ENCODE measurements around the gene LIX1.
"Not testable (repeated sequence)": the region's sequence is repeated elsewhere in the genome, so short reads cannot be mapped to it uniquely, and the experiment has no call there.

Gene LIX1

GRCh38 chr5:97142521-97143254, at the start of gene LIX1:
Gene LIX1 (minus strand): TSS chr5:97142611. CDS start chr5:97142576, 35 bp downstream.
- DNase-seq = peak in 2 of 6 experiments; percentile 9 to 16

- DNase-seq = no peak
These were observed 49.5 kb upstream of the LIX1 start for GRCh38 chr5:97191893-97192292.

GRCh38 chr5:97189523-97189922, 47.1 kb upstream of the LIX1 start:
- DNase-seq = not testable (repeated sequence)

GRCh38 chr5:97183930-97184213, 41.5 kb upstream of the LIX1 start:
- DNase-seq = no peak

- peak; percentile 74 to 98 (median 91) for DNase-seq
These were observed 40.9 kb upstream of the LIX1 start, which contains the start of gene RIOK2 for GRCh38 chr5:97183100-97183929. Gene RIOK2 (minus strand): TSS chr5:97183247. CDS start chr5:97183191, 56 bp downstream.

GRCh38 chr5:97182571-97183099, 40.2 kb upstream of the LIX1 start:
- no peak for DNase-seq

- DNase-seq = no peak
These were observed 39.6 kb upstream of the LIX1 start for GRCh38 chr5:97181856-97182545.

- not testable (repeated sequence) for DNase-seq
These were observed 37.0 kb upstream of the LIX1 start for GRCh38 chr5:97179457-97179856.

GRCh38 chr5:97172227-97172626, 29.8 kb upstream of the LIX1 start:
- no peak for DNase-seq

GRCh38 chr5:97171703-97172102, 29.3 kb upstream of the LIX1 start:
- no peak for DNase-seq

GRCh38 chr5:97167435-97167834, 25.0 kb upstream of the LIX1 start:
- no peak for DNase-seq

GRCh38 chr5:97165726-97166125, 23.3 kb upstream of the LIX1 start:
- DNase-seq = no peak

GRCh38 chr5:97164846-97165245, 22.4 kb upstream of the LIX1 start:
- no peak for DNase-seq

- no peak for DNase-seq
These were observed 21.4 kb upstream of the LIX1 start for GRCh38 chr5:97163790-97164285.

GRCh38 chr5:97163360-97163764, 21.0 kb upstream of the LIX1 start:
- DNase-seq = peak in 2 of 6 experiments; percentile 40 to 55

GRCh38 chr5:97162045-97162444, 19.6 kb upstream of the LIX1 start:
- DNase-seq = peak in 5 of 6 experiments; percentile 9 to 65 (median 26)

- no peak for DNase-seq
These were observed 15.3 kb upstream of the LIX1 start for GRCh38 chr5:97157689-97158088.

- DNase-seq = no peak
These were observed 9.0 kb upstream of the LIX1 start for GRCh38 chr5:97151370-97151769.

GRCh38 chr5:97150401-97150800, 8.0 kb upstream of the LIX1 start:
- no peak for DNase-seq

- no peak for DNase-seq
These were observed 7.3 kb upstream of the LIX1 start for GRCh38 chr5:97149709-97150108.

GRCh38 chr5:97148288-97148687, 5.9 kb upstream of the LIX1 start:
- DNase-seq = no peak

- DNase-seq = no peak
These were observed 1.3 kb upstream of the LIX1 start for GRCh38 chr5:97143704-97144103.

- no peak for DNase-seq
These were observed 872 bp downstream of the LIX1 start for GRCh38 chr5:97141539-97141938.

Data from stimulated activated naive CD4-positive, alpha-beta T cell (primary cell).